ENCODE results near the gene ACOD1.

DNA sequence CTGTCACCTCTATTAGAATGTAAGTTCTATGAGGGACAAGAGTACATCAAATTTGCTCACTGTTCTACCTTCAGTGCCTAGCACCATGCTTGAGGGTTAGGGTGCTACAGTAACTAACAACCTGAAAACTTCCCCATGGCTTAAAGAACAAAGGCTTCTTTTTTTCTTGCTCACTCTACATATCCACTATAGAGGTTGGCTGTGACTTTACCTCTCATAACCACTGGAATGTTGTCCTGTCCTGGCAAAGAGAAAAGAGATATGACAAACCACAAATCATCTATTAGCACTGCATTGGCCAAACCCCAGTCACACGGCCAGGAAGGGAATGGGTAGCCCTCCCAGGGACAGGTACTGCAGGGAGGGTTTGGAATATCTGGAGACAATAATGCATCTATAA, 23.2 kb upstream of the ACOD1 start:
- TF ChIP-seq, protein P1, sequence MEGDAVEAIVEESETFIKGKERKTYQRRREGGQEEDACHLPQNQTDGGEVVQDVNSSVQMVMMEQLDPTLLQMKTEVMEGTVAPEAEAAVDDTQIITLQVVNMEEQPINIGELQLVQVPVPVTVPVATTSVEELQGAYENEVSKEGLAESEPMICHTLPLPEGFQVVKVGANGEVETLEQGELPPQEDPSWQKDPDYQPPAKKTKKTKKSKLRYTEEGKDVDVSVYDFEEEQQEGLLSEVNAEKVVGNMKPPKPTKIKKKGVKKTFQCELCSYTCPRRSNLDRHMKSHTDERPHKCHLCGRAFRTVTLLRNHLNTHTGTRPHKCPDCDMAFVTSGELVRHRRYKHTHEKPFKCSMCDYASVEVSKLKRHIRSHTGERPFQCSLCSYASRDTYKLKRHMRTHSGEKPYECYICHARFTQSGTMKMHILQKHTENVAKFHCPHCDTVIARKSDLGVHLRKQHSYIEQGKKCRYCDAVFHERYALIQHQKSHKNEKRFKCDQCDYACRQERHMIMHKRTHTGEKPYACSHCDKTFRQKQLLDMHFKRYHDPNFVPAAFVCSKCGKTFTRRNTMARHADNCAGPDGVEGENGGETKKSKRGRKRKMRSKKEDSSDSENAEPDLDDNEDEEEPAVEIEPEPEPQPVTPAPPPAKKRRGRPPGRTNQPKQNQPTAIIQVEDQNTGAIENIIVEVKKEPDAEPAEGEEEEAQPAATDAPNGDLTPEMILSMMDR (IDR thresholded peaks at IDR 0.05; ENCODE audit: low read depth, low read length, poor library complexity, severe bottlenecking), result no peak
- TF ChIP-seq EZH2phosphoT487 (IDR thresholded peaks at IDR 0.05; ENCODE audit: borderline replicate concordance, low read length), result no peak
